Spleen (tissue), 7 donors: ENCODE results near the gene RNASE7.

ENCODE experiments used
- CTCF ChIP-seq, 11 experiments: fragments of 200-600 bp in 7 of 11; fragments of 450-650 bp in 4 of 11; sonication (generic) in 4 of 11; IDR thresholded peaks in 8 of 11; conservative IDR thresholded peaks in 3 of 11; 1 replicate in 7 of 11; 2 replicates in 4 of 11; pipeline versions ENCODE4 v1.4.0 to v1.8.0; 2016 to 2021; ENCODE audit warnings: antibody characterized with exemption in 11 of 11, inconsistent platforms in 4 of 11, mild to moderate bottlenecking in 1 of 11
- POLR2A ChIP-seq, 3 donors: fragments of 450-650 bp; IDR thresholded peaks; one replicate each; pipeline ENCODE4 v1.5.1; 2017; ENCODE audit warnings: antibody characterized with exemption in 3 of 3, mild to moderate bottlenecking in 1 of 3
- POLR2AphosphoS5 ChIP-seq, 3 donors: sonication (generic); formaldehyde crosslinking; IDR thresholded peaks; one replicate each; pipeline ENCODE4 v1.5.1; 2017; ENCODE audit warnings: antibody characterized with exemption in 3 of 3
- donor health status: DM: no; HTN: no; CAD: no; lungs with moderate emphysema.
- donor health status: DM: no; HTN: no; CAD: no.
- donor health status: DM: no; HTN: no; CAD: no.

- peak in 4 of 11 experiments; percentile 16 to 51 (median 30) for TF ChIP-seq CTCF (IDR thresholded peaks at IDR 0.05 in 8 of 11, conservative IDR thresholded peaks at IDR 0.05 in 3 of 11)
- TF ChIP-seq POLR2A (IDR thresholded peaks at IDR 0.05), result no peak
- TF ChIP-seq POLR2AphosphoS5 (IDR thresholded peaks at IDR 0.05), result peak; percentile 43 to 79 (median 78)
These were observed 29.3 kb downstream of the RNASE7 start for GRCh38 chr14:21071225-21072030.
